GM12878 (cell line): ENCODE data around the gene TUBA4B. TPM values are rescaled to one million over a fixed set of nuclear protein-coding genes. Genes with fewer than 3 reads are reported as not detected.

Experiments used
- EGR1 ChIP-seq, 2 experiments: IDR thresholded peaks; 1 replicate in 1 of 2; 2 replicates in 1 of 2; pipeline ENCODE4 v1.6.1; 2011 to 2012; ENCODE audit warnings: low read depth in 2 of 2, low read length in 2 of 2, borderline replicate concordance in 1 of 2, mild to moderate bottlenecking in 1 of 2, moderate library complexity in 1 of 2
- HDAC6 ChIP-seq: fragments of 200-600 bp; sonication (generic); IDR thresholded peaks from one replicate; pipeline ENCODE4 v1.8.0; 2017; ENCODE audit warnings: antibody characterized with exemption; ENCODE audit not compliant: unreplicated experiment
- IKZF1 ChIP-seq: fragments of 450-650 bp; conservative IDR thresholded peaks from 2 replicates; pipeline ENCODE4 v1.6.1; 2017; ENCODE audit warnings: antibody characterized with exemption, mild to moderate bottlenecking
- KLF5 ChIP-seq: fragments of 450-650 bp; IDR thresholded peaks from 2 replicates; pipeline ENCODE4 v1.6.1; 2014; ENCODE audit warnings: mild to moderate bottlenecking; ENCODE audit not compliant: partially characterized antibody
- MTA2 ChIP-seq: fragments of 450-650 bp; IDR thresholded peaks from 2 replicates; pipeline ENCODE4 v1.6.1; 2016; ENCODE audit warnings: low read depth, mild to moderate bottlenecking, moderate library complexity
- NBN ChIP-seq: fragments of 450-650 bp; IDR thresholded peaks from 2 replicates; pipeline ENCODE4 v1.6.1; 2016
- NFYB ChIP-seq: IDR thresholded peaks from 2 replicates; pipeline ENCODE4 v1.6.1; 2011; ENCODE audit warnings: low read depth, mild to moderate bottlenecking, low read length, improper control_type of control experiment, moderate library complexity; ENCODE audit not compliant: insufficient read depth
- RAD21 ChIP-seq: IDR thresholded peaks from 2 replicates; pipeline ENCODE4 v1.6.1; 2011; ENCODE audit warnings: mild to moderate bottlenecking, low read depth, low read length, moderate library complexity; ENCODE audit not compliant: insufficient read depth
- RAD51 ChIP-seq: fragments of 450-650 bp; IDR thresholded peaks from 2 replicates; pipeline ENCODE4 v1.6.1; 2016; ENCODE audit warnings: moderate library complexity, mild to moderate bottlenecking, inconsistent platforms
- RELA ChIP-seq: fragments of 450-650 bp; IDR thresholded peaks from 2 replicates; pipeline ENCODE4 v1.8.0; 2014; ENCODE audit warnings: borderline replicate concordance; ENCODE audit not compliant: partially characterized antibody
- SREBF1 ChIP-seq: IDR thresholded peaks from 2 replicates; pipeline ENCODE4 v1.6.1; 2012; ENCODE audit warnings: mild to moderate bottlenecking, low read length
- ZBED1 ChIP-seq: IDR thresholded peaks from 2 replicates; pipeline ENCODE4 v1.6.1; 2016; ENCODE audit warnings: borderline replicate concordance
- ZZZ3 ChIP-seq: IDR thresholded peaks from 2 replicates; pipeline ENCODE4 v1.6.1; 2011; ENCODE audit warnings: low read depth; ENCODE audit not compliant: control insufficient read depth, insufficient read length
- polyA plus RNA-seq, 11 experiments: library from polyadenylated mRNA; depleted of rRNA in 4 of 11; unstranded in 6 of 11; stranded (reverse) in 5 of 11; fragments of >200 nt; fragmentation: Nextera tagmentation in 4 of 11; fragmentation: Illumina TruSeq in 1 of 11; extraction: Ambion mirVana in 4 of 11; extraction: Trizol in 1 of 11; gene quantifications; 1 replicate in 1 of 11; 2 replicates in 10 of 11; pipeline versions ENCODE4 v1.2.1 to v1.2.3, GENCODE V29; 2011 to 2016; ENCODE audit warnings: inconsistent platforms in 2 of 11, missing spikeins in 2 of 11, low read depth in 1 of 11
- total RNA-seq, 4 experiments: library from RNA; depleted of rRNA in 3 of 4; stranded (reverse); fragments of >200 nt in 3 of 4; fragmentation: Illumina TruSeq in 1 of 4; extraction: Trizol in 1 of 4; gene quantifications; 2 replicates each; pipeline versions ENCODE4 v1.2.1 to v1.2.3, GENCODE V29; 2013 to 2021
- TF ChIP-seq, protein P1 (sequence below): IDR thresholded peaks from 2 replicates; pipeline ENCODE4 v1.6.1; 2012; ENCODE audit warnings: low read length, inconsistent platforms
- TF ChIP-seq, protein P2 (sequence below): fragments of 450-650 bp; IDR thresholded peaks from 2 replicates; pipeline ENCODE4 v1.6.1; 2017; ENCODE audit warnings: mild to moderate bottlenecking
- TF ChIP-seq, protein P3 (sequence below): IDR thresholded peaks from 2 replicates; pipeline ENCODE4 v1.6.1; 2012; ENCODE audit warnings: low read depth, low read length, improper control_type of control experiment
- TF ChIP-seq, protein P4 (sequence below): IDR thresholded peaks from 2 replicates; pipeline ENCODE4 v1.6.1; 2012; ENCODE audit warnings: mild to moderate bottlenecking, low read depth, low read length
- TF ChIP-seq, protein P5 (sequence below): fragments of 150-350 bp; IDR thresholded peaks from 2 replicates; pipeline ENCODE4 v1.6.1; 2014; ENCODE audit warnings: mild to moderate bottlenecking, low read depth, low read length

TUBA4B gene
- total and polyA plus RNA-seq, 10 of the 15 experiments (the other 5 are each of a cell fraction or from before 2014, with no cell fraction given): 0.07 TPM; not detected in 9

DNA sequence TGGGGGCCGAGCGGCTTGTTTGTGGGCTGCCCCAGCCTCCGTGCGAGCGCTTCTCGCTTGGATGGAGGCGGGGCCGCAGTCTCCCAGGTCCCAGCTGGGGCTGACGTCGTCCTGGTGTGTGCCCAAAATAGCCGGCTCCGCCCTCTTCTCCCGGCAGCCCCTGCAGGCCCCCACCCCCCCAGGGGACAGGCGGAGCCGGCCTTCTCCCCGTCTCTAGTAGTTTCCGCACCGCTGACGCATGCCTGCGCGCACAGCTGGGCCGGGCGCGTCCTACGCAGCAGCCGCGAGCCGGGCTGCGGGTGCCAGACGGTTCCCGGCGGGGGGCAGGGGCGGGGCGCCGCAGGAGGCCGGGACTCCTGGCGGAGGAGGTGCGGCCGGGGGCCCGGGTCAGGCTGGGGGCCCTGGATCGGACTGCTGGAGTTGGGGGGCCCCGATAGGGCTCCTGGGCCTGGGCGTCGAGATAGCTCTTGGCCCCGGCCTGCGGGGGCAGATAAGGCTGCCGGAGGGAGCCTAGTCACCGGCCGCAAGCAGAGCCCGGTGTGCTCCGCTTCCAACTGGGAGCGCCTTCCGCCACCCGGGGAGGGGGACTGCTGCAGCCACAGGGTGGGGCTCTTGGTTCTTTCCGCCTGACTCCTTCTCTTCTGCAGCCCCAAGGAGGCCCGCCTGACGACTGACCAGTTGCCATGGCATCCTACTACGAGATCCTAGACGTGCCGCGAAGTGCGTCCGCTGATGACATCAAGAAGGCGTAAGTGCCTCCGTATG is 26.3 kb downstream of the TUBA4B start, which contains the start of gene DNAJB2 (continued):
- TF ChIP-seq, protein P1, sequence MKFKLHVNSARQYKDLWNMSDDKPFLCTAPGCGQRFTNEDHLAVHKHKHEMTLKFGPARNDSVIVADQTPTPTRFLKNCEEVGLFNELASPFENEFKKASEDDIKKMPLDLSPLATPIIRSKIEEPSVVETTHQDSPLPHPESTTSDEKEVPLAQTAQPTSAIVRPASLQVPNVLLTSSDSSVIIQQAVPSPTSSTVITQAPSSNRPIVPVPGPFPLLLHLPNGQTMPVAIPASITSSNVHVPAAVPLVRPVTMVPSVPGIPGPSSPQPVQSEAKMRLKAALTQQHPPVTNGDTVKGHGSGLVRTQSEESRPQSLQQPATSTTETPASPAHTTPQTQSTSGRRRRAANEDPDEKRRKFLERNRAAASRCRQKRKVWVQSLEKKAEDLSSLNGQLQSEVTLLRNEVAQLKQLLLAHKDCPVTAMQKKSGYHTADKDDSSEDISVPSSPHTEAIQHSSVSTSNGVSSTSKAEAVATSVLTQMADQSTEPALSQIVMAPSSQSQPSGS: peak; percentile 99
- TF ChIP-seq RAD21: no peak
- TF ChIP-seq, protein P2, sequence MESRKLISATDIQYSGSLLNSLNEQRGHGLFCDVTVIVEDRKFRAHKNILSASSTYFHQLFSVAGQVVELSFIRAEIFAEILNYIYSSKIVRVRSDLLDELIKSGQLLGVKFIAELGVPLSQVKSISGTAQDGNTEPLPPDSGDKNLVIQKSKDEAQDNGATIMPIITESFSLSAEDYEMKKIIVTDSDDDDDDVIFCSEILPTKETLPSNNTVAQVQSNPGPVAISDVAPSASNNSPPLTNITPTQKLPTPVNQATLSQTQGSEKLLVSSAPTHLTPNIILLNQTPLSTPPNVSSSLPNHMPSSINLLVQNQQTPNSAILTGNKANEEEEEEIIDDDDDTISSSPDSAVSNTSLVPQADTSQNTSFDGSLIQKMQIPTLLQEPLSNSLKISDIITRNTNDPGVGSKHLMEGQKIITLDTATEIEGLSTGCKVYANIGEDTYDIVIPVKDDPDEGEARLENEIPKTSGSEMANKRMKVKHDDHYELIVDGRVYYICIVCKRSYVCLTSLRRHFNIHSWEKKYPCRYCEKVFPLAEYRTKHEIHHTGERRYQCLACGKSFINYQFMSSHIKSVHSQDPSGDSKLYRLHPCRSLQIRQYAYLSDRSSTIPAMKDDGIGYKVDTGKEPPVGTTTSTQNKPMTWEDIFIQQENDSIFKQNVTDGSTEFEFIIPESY: no peak
- no peak for TF ChIP-seq RELA
- TF ChIP-seq NFYB: no peak
- no peak for TF ChIP-seq HDAC6
- no peak for TF ChIP-seq EGR1 (IDR thresholded peaks at IDR 0.05; ENCODE audit: borderline replicate concordance in 1 of 2, low read depth in 2 of 2, low read length in 2 of 2)
- TF ChIP-seq, protein P3, sequence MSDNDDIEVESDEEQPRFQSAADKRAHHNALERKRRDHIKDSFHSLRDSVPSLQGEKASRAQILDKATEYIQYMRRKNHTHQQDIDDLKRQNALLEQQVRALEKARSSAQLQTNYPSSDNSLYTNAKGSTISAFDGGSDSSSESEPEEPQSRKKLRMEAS: peak; percentile 67
- TF ChIP-seq ZZZ3: no peak
- TF ChIP-seq SREBF1: no peak
- TF ChIP-seq MTA2: no peak
- TF ChIP-seq, protein P4, sequence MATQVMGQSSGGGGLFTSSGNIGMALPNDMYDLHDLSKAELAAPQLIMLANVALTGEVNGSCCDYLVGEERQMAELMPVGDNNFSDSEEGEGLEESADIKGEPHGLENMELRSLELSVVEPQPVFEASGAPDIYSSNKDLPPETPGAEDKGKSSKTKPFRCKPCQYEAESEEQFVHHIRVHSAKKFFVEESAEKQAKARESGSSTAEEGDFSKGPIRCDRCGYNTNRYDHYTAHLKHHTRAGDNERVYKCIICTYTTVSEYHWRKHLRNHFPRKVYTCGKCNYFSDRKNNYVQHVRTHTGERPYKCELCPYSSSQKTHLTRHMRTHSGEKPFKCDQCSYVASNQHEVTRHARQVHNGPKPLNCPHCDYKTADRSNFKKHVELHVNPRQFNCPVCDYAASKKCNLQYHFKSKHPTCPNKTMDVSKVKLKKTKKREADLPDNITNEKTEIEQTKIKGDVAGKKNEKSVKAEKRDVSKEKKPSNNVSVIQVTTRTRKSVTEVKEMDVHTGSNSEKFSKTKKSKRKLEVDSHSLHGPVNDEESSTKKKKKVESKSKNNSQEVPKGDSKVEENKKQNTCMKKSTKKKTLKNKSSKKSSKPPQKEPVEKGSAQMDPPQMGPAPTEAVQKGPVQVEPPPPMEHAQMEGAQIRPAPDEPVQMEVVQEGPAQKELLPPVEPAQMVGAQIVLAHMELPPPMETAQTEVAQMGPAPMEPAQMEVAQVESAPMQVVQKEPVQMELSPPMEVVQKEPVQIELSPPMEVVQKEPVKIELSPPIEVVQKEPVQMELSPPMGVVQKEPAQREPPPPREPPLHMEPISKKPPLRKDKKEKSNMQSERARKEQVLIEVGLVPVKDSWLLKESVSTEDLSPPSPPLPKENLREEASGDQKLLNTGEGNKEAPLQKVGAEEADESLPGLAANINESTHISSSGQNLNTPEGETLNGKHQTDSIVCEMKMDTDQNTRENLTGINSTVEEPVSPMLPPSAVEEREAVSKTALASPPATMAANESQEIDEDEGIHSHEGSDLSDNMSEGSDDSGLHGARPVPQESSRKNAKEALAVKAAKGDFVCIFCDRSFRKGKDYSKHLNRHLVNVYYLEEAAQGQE: no peak
- TF ChIP-seq KLF5: no peak
- TF ChIP-seq ZBED1: no peak
- TF ChIP-seq NBN: 0 out of 2 replicates have a peak, but pooled peaks have one; percentile 15
- no peak for TF ChIP-seq RAD51
- TF ChIP-seq IKZF1: peak; percentile 82
- TF ChIP-seq, protein P5, sequence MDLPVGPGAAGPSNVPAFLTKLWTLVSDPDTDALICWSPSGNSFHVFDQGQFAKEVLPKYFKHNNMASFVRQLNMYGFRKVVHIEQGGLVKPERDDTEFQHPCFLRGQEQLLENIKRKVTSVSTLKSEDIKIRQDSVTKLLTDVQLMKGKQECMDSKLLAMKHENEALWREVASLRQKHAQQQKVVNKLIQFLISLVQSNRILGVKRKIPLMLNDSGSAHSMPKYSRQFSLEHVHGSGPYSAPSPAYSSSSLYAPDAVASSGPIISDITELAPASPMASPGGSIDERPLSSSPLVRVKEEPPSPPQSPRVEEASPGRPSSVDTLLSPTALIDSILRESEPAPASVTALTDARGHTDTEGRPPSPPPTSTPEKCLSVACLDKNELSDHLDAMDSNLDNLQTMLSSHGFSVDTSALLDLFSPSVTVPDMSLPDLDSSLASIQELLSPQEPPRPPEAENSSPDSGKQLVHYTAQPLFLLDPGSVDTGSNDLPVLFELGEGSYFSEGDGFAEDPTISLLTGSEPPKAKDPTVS: peak; percentile 61; the same call in 1 of the 2 replicates
